ENCODE data around the gene PRKAA1. TPM values are rescaled to one million over a fixed set of nuclear protein-coding genes. Genes with fewer than 3 reads are reported as not detected.
"Not testable (repeated sequence)": the region's sequence is repeated elsewhere in the genome, so short reads cannot be mapped to it uniquely, and the experiment has no call there.

Gene PRKAA1
- total and polyA plus RNA-seq, 2 donors (not counting 1 experiment from before 2014, with no cell fraction given): 39.9 to 107 TPM

- ChIA-PET POLR2A (no interaction called here), CTCF (interaction anchor here (0.9 to 6.6 kb wide), 6 partner anchors 12 to 1020 kb away, joined by 3 to 54 read pairs (median 4); no protein-coding TSS in a partner anchor)
- H3K27me3 Mint-ChIP-seq: no peaks in the 10 kb centered on the region
- 89% methylated on average over 1 of the region's 3 CpGs for WGBS (ENCODE audit: insufficient coverage)
- Histone ChIP-seq H3K4me1 (ENCODE audit: control insufficient read depth in 2 of 2, insufficient read depth in 2 of 2, low read length in 2 of 2) (no peaks in the 10 kb centered on the region), H3K4me2 (replicated peaks; ENCODE audit: low read depth, low read length, poor library complexity, severe bottlenecking) (no peak overlapping the region), H3K27ac (ENCODE audit: low read length in 2 of 2) (no peak overlapping the region), H3K9ac (ENCODE audit: low read length) (no peak overlapping the region), H3K9me3 (ENCODE audit: control extremely low read depth in 1 of 3, control insufficient read depth in 2 of 3, insufficient read depth in 1 of 3, low read length in 2 of 3) (no peaks in the 10 kb centered on the region), H2AFZ (ENCODE audit: insufficient read depth, low read depth, low read length, poor library complexity, severe bottlenecking) (no peak overlapping the region), H3K36me3 (replicated peaks in 1 of 2; ENCODE audit: control extremely low read depth in 1 of 2, control insufficient read depth in 1 of 2, extremely low read depth in 1 of 2, insufficient read depth in 2 of 2, low read length in 1 of 2) (peaks cover 0 to 12% of the 10 kb centered on the region in 2 experiments), H3K79me2 (ENCODE audit: control insufficient read depth, insufficient read depth, low read length) (peaks cover 23% of the 10 kb centered on the region), H3K4me3 (ENCODE audit: control extremely low read depth in 1 of 5, extremely low read depth in 1 of 5, insufficient read depth in 1 of 5, low read depth in 2 of 5, low read length in 4 of 5) (no peak overlapping the region), H3K27me3 (replicated peaks in 1 of 4; ENCODE audit: control extremely low read depth in 1 of 4, control insufficient read depth in 3 of 4, insufficient read depth in 4 of 4, low read length in 3 of 4) (no peaks in the 10 kb centered on the region), H4K20me1 (ENCODE audit: control insufficient read depth, insufficient read depth, low read length, poor library complexity, severe bottlenecking) (no peaks in the 10 kb centered on the region)
- no peak for DNase-seq
- peaks cover 4% of the 10 kb centered on the region for H3K4me1 Mint-ChIP-seq
- ATAC-seq (ENCODE audit: low read depth): no peak
- no peaks in the 10 kb centered on the region for H3K9me3 Mint-ChIP-seq (ENCODE audit: insufficient read depth)
- intact Hi-C loops (cut with micrococcal nuclease): no loop called here
- TF ChIP-seq CTCF (IDR thresholded peaks at IDR 0.05) (no peak), EZH2 (IDR thresholded peaks at IDR 0.05; ENCODE audit: borderline replicate concordance, insufficient read depth, low read depth, low read length, poor library complexity, severe bottlenecking) (no peak)
- no peak overlapping the region for H3K27ac Mint-ChIP-seq
- H3K4me3 Mint-ChIP-seq: no peak overlapping the region
Observed at GRCh38 chr5:40733879-40734563, 64.2 kb downstream of the PRKAA1 start.

- Histone ChIP-seq H3K9ac (ENCODE audit: low read length) (no peak overlapping the region), H3K4me1 (ENCODE audit: control insufficient read depth in 2 of 2, insufficient read depth in 2 of 2, low read length in 2 of 2) (no peaks in the 10 kb centered on the region), H4K20me1 (ENCODE audit: control insufficient read depth, insufficient read depth, low read length, poor library complexity, severe bottlenecking) (no peaks in the 10 kb centered on the region), H3K27ac (ENCODE audit: low read length in 2 of 2) (no peak overlapping the region), H3K36me3 (replicated peaks in 1 of 2; ENCODE audit: control extremely low read depth in 1 of 2, control insufficient read depth in 1 of 2, extremely low read depth in 1 of 2, insufficient read depth in 2 of 2, low read length in 1 of 2) (peaks cover 0 to 10% of the 10 kb centered on the region in 2 experiments), H3K9me3 (ENCODE audit: control extremely low read depth in 1 of 3, control insufficient read depth in 2 of 3, insufficient read depth in 1 of 3, low read length in 2 of 3) (no peaks in the 10 kb centered on the region), H3K4me2 (replicated peaks; ENCODE audit: low read depth, low read length, poor library complexity, severe bottlenecking) (no peak overlapping the region), H3K79me2 (ENCODE audit: control insufficient read depth, insufficient read depth, low read length) (peaks cover 23% of the 10 kb centered on the region), H3K27me3 (replicated peaks in 1 of 4; ENCODE audit: control extremely low read depth in 1 of 4, control insufficient read depth in 3 of 4, insufficient read depth in 4 of 4, low read length in 3 of 4) (no peaks in the 10 kb centered on the region), H3K4me3 (ENCODE audit: control extremely low read depth in 1 of 5, extremely low read depth in 1 of 5, insufficient read depth in 1 of 5, low read depth in 2 of 5, low read length in 4 of 5) (no peak overlapping the region), H2AFZ (ENCODE audit: insufficient read depth, low read depth, low read length, poor library complexity, severe bottlenecking) (no peak overlapping the region)
- peaks cover 4% of the 10 kb centered on the region for H3K4me1 Mint-ChIP-seq
- no peak overlapping the region for H3K27ac Mint-ChIP-seq
- TF ChIP-seq EZH2 (IDR thresholded peaks at IDR 0.05; ENCODE audit: borderline replicate concordance, insufficient read depth, low read depth, low read length, poor library complexity, severe bottlenecking) (no peak), CTCF (IDR thresholded peaks at IDR 0.05) (no peak)
- WGBS (ENCODE audit: insufficient coverage): 100% methylated on average over 1 of the region's 2 CpGs
- no peaks in the 10 kb centered on the region for H3K27me3 Mint-ChIP-seq
- no peak overlapping the region for H3K4me3 Mint-ChIP-seq
- DNase-seq: no peak
- ATAC-seq (ENCODE audit: low read depth): no peak
- no peaks in the 10 kb centered on the region for H3K9me3 Mint-ChIP-seq (ENCODE audit: insufficient read depth)
- intact Hi-C loops (cut with micrococcal nuclease): no loop called here
- POLR2A ChIA-PET: no interaction called here
- CTCF ChIA-PET: interaction anchor here (1.1 to 6.6 kb wide), 4 partner anchors 13 to 1019 kb away, joined by 3 to 54 read pairs (median 16); no protein-coding TSS in a partner anchor
Observed at GRCh38 chr5:40733434-40733833, 64.7 kb downstream of the PRKAA1 start.

GRCh38 chr5:40722497-40722911, 75.7 kb downstream of the PRKAA1 start:
- H4K20me1 ChIP-seq (ENCODE audit: control insufficient read depth, insufficient read depth, low read length, poor library complexity, severe bottlenecking); H3K36me3 ChIP-seq (replicated peaks in 1 of 2; ENCODE audit: control extremely low read depth in 1 of 2, control insufficient read depth in 1 of 2, extremely low read depth in 1 of 2, insufficient read depth in 2 of 2, low read length in 1 of 2); H3K4me1 ChIP-seq (ENCODE audit: control insufficient read depth in 2 of 2, insufficient read depth in 2 of 2, low read length in 2 of 2); H3K9me3 Mint-ChIP-seq (ENCODE audit: insufficient read depth); H3K27me3 ChIP-seq (replicated peaks in 1 of 4; ENCODE audit: control extremely low read depth in 1 of 4, control insufficient read depth in 3 of 4, insufficient read depth in 4 of 4, low read length in 3 of 4); H3K9me3 ChIP-seq (ENCODE audit: control extremely low read depth in 1 of 3, control insufficient read depth in 2 of 3, insufficient read depth in 1 of 3, low read length in 2 of 3); H3K27ac ChIP-seq (ENCODE audit: low read length in 2 of 2); ATAC-seq (ENCODE audit: low read depth); H3K4me2 ChIP-seq (replicated peaks; ENCODE audit: low read depth, low read length, poor library complexity, severe bottlenecking); H3K4me3 Mint-ChIP-seq; H3K27ac Mint-ChIP-seq; POLR2A ChIA-PET; H3K4me3 ChIP-seq (ENCODE audit: control extremely low read depth in 1 of 5, extremely low read depth in 1 of 5, insufficient read depth in 1 of 5, low read depth in 2 of 5, low read length in 4 of 5); H3K27me3 Mint-ChIP-seq; H3K79me2 ChIP-seq (ENCODE audit: control insufficient read depth, insufficient read depth, low read length); H2AFZ ChIP-seq (ENCODE audit: insufficient read depth, low read depth, low read length, poor library complexity, severe bottlenecking); H3K9ac ChIP-seq (ENCODE audit: low read length); intact Hi-C loops (cut with micrococcal nuclease); DNase-seq; CTCF ChIA-PET; H3K4me1 Mint-ChIP-seq: not testable (repeated sequence)
- 94% methylated on average over 37 of the region's 37 CpGs for WGBS (ENCODE audit: insufficient coverage)
